Thymus (tissue), 11 donors: ENCODE results near the gene CD7. TPM values are rescaled to one million over a fixed set of nuclear protein-coding genes. Genes with fewer than 3 reads are reported as not detected.

ENCODE experiments used
- DNase-seq, 9 donors: peaks; one replicate each; pipeline ENCODE4 v3.0.0-alpha.2; 2013; ENCODE audit warnings: low spot score in 9 of 9, low read depth in 6 of 9, missing footprints in 1 of 9
- H3K27ac ChIP-seq, 2 donors: one replicate each; pipeline ENCODE4 v1.5.1; 2013; ENCODE audit warnings: control low read depth in 1 of 2, low read depth in 1 of 2, low read length in 1 of 2, mild to moderate bottlenecking in 1 of 2, moderate library complexity in 1 of 2
- H3K27me3 ChIP-seq, 2 donors: one replicate each; pipeline ENCODE4 v1.5.1; 2013; ENCODE audit warnings: low read length in 1 of 2; ENCODE audit not compliant: control insufficient read depth in 2 of 2, insufficient read depth in 1 of 2
- H3K36me3 ChIP-seq, 2 donors: one replicate each; pipeline ENCODE4 v1.5.1; 2013; ENCODE audit warnings: low read length in 1 of 2, mild to moderate bottlenecking in 1 of 2, moderate library complexity in 1 of 2; ENCODE audit not compliant: control insufficient read depth in 2 of 2, insufficient read depth in 2 of 2
- H3K4me1 ChIP-seq, 2 donors: one replicate each; pipeline ENCODE4 v1.5.1; 2013; ENCODE audit warnings: low read length in 2 of 2; ENCODE audit not compliant: control insufficient read depth in 2 of 2, insufficient read depth in 2 of 2
- H3K4me3 ChIP-seq, 2 donors: one replicate each; pipeline ENCODE4 v1.5.1; 2013; ENCODE audit warnings: low read length in 2 of 2, control low read depth in 1 of 2, mild to moderate bottlenecking in 1 of 2
- H3K9me3 ChIP-seq, 2 donors: one replicate each; pipeline ENCODE4 v1.5.1; 2013; ENCODE audit warnings: low read length in 1 of 2, mild to moderate bottlenecking in 1 of 2; ENCODE audit not compliant: control insufficient read depth in 2 of 2, insufficient read depth in 1 of 2
- WGBS: extraction: QIAGEN DNeasy Blood & Tissue Kit; methylation state at CpG from one replicate; pipeline ENCODE4 v1.1.7; 2013; 5-methylcytosine and 5-hydroxymethylcytosine counted together
- polyA plus RNA-seq: library from polyadenylated mRNA; stranded (reverse); fragments of 200-250 nt; gene quantifications from one replicate; pipeline ENCODE4 v1.2.3, GENCODE V29; 2013
- total RNA-seq: library from RNA; stranded (reverse); fragments of 120-200 nt; gene quantifications from one replicate; pipeline ENCODE4 v1.2.4, GENCODE V29; 2013
- donor health status: healthy.

CD7 gene
- total and polyA plus RNA-seq, 2 donors = 67.9 to 153 TPM

DNA sequence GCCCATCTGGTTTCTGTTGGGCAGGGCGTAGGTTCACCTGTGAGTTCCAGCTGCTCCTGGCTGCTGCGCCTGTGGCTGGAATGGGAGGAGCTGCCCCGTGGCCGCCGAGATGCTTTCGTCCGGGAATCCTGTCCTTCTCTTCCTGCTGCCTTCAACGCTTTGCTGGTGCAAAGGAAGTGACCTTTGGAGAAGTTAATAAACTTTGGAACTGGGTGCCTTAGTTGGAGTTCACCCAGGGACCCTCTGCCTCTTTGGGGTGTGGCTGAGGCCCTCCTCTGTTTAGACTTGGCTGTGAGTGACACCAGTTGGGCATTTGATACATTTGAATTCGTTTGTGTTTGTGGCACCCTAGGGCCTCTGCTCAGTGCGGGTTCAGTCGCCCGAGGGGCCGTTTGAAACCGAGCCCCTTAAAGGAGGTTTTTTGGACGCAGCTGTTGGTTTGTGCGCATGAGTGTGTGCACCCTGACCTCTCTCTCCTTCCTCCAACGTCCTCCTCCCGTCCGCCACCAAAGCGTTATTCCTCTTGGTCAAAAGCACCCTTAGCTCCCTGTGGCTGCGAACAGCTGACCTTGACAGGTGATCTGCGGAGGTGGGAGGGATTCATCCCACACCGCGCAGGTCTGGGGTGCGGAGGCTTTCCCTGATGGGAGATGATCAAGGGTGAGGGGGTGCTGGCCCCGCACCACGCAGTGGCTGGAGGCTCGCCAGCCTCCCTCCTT is 25.1 kb upstream of the CD7 start:
- Histone ChIP-seq H3K4me3 (no peak overlapping the region), H3K27ac (no peak overlapping the region), H3K36me3 (no peaks in the 10 kb centered on the region), H3K27me3 (peaks cover 0 to 9% of the 10 kb centered on the region in 2 donors), H3K4me1 (peaks cover 0 to 27% of the 10 kb centered on the region in 2 donors), H3K9me3 (peaks cover 2 to 17% of the 10 kb centered on the region in 2 donors)
- WGBS = 93% methylated on average over 28 of the region's 28 CpGs
- DNase-seq = no peak

DNA sequence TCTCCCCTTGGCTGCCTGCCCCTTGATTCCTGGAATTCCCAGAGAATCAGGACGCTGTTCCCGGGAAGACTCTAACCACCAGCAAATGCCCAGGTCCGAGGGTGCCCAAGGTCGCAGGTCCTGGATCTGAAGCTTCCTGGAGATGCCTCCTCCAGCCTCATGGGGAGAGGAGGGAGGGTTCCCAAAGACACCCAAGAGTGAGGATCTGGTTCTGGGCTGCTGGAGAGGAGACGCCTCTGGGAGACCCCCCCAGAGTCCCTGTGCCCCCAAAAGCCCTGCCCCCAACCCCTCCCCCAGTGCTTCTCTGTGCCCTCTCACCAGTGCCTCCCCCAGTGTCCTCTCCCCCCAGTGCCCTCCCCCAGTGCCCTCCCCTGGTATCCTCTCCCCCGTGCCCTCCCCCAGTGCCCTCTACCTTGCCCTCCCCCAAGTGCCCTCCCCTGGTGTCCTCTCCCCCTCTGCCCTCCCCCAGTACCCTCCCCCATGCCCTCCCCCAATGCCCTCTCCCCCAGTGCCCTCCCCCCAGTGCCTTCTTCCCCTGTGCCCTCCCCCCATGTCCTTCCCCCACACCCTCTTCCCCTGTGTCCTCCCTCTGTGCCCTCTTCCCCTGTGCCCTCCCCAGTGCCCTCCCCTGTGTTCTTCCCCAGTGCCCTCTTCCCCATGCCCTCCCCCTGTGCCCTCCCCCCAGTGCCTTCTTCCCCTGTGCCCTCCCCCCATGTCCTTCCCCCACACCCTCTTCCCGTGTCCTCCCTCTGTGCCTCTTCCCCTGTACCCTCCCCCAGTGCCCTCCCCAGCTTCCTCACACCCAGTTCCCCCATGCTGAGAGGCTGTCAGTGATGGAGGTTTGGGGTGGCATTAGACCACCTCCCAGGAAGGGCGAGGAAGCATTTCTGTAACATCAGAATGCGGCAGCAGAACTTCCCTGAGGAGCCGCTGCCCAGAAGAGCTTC is 22.5 kb upstream of the CD7 start:
- H3K4me1 ChIP-seq = peaks cover 4 to 37% of the 10 kb centered on the region in 2 donors
- 83% methylated on average over 10 of the region's 10 CpGs for WGBS
- no peaks in the 10 kb centered on the region for H3K36me3 ChIP-seq
- no peak overlapping the region for H3K4me3 ChIP-seq
- no peak overlapping the region for H3K27ac ChIP-seq
- peaks cover 2 to 17% of the 10 kb centered on the region in 2 donors for H3K9me3 ChIP-seq
- no peak for DNase-seq
- peaks cover 0 to 3% of the 10 kb centered on the region in 2 donors for H3K27me3 ChIP-seq

DNA sequence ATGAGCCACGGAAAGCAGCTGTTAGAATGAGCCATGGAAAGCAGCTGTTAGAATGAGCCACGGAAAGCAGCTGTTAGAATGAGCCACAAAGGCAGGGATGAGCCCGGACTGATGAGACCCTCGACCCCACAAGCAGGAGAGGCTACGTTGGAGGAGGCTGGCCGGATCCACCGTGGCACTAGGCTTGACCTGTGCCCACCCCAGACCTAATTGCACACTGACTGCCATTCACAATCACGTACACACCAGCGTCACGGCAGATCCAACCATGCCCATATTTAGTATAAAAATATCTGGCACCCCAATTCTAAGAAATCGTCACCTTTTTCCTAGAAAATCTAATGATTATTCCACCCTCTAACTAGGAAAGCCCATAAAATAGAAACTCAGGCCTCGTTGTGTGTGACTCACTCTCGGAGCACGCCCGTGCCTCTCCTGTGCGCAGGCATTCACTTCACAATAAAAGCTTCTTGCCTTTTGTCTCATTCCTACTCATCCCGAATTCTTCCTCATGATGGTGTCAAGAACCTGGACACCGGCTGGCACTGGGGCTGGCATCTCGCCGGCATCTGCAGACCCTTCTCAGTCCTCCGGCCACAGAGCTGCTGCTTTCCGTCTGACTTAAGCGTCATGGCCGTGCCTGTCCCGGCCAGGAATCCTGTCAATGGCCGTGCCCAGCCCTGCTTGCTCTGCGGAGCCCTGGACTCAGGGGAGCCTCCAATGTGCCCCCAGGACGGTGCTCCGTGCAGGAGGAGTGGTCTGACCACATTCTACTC is 21.6 kb upstream of the CD7 start:
- Histone ChIP-seq H3K36me3 (no peaks in the 10 kb centered on the region), H3K4me1 (peaks cover 12 to 39% of the 10 kb centered on the region in 2 donors), H3K4me3 (no peak overlapping the region), H3K27me3 (peaks cover 4 to 12% of the 10 kb centered on the region in 2 donors), H3K9me3 (peaks cover 0 to 17% of the 10 kb centered on the region in 2 donors), H3K27ac (no peak overlapping the region)
- WGBS = 79% methylated on average over 29 of the region's 29 CpGs
- no peak for DNase-seq

DNA sequence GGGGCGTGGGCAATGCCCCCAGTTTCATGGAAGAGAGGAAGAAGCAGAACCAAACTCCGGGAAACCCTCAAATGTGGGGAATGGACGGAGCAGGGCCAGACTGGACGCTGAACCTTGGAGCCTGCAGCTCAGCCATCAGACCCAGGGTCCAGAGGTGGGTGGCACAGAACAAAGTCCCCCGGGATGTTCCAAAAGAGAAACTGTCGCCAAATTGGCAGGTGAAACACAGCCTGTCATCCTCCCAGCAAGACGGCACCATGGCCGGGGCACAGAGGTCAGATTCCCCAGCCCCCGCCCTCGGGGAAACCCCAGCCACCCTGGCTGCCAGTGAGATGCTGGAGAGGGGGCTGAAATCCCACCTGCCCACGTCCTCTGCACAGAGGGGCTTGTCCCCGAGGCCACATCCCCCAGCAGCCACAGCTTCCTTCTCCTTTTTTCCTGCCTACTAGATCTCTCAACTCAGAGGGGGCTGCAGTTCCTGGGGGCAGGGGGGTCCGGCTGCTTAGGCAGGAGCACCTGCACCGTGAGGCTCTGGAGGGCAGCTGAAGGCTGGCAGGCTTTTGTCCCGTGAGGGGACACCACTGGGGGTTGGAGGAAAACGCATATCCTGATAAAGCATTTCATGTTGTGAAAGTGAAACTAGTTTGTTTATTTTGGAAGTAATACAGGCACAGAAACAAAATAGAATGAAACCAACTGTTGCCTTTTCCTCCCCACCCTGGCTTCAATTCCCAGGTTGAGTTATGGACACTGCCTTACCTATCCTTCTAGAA is 17.4 kb upstream of the CD7 start:
- peaks cover 23 to 66% of the 10 kb centered on the region in 2 donors for H3K4me1 ChIP-seq
- peak overlapping the region in 1 of 2 donors; percentile 28 for H3K27ac ChIP-seq
- 15% methylated on average over 16 of the region's 16 CpGs for WGBS
- peak overlapping the region; percentile 38 to 58 for H3K4me3 ChIP-seq
- no peaks in the 10 kb centered on the region for H3K36me3 ChIP-seq
- peaks cover 28 to 54% of the 10 kb centered on the region in 2 donors for H3K27me3 ChIP-seq
- peaks cover 0 to 10% of the 10 kb centered on the region in 2 donors for H3K9me3 ChIP-seq
- peak in 1 of 9 donors; percentile 61 for DNase-seq

DNA sequence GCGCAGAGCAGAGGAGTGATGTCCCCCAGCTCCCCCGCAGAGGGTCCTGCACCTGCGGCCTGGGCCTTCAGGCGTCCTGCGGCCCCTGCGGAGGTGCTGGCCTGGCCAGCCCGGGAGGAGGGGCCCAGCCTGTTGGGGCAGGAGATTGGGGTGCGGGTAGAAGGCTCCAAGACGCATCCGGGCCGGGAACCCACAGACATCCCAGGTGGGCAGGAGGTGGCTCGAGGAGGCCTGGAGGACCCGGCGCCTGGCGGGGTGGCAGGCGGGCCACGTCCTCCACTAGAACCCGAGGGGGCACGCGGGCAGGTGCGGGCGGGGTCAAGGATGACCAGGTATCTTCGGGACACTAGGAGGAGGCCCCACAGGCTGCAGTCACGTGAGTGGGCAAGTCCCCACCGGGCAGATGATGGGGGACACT is 16.8 kb upstream of the CD7 start:
- H3K36me3 ChIP-seq = no peaks in the 10 kb centered on the region
- H3K27ac ChIP-seq = no peak overlapping the region
- H3K9me3 ChIP-seq = peaks cover 0 to 10% of the 10 kb centered on the region in 2 donors
- H3K27me3 ChIP-seq = peaks cover 28 to 54% of the 10 kb centered on the region in 2 donors
- no peak for DNase-seq
- peak overlapping the region in 1 of 2 donors; percentile 58 for H3K4me3 ChIP-seq
- peaks cover 23 to 62% of the 10 kb centered on the region in 2 donors for H3K4me1 ChIP-seq
- WGBS = 50% methylated on average over 25 of the region's 25 CpGs

DNA sequence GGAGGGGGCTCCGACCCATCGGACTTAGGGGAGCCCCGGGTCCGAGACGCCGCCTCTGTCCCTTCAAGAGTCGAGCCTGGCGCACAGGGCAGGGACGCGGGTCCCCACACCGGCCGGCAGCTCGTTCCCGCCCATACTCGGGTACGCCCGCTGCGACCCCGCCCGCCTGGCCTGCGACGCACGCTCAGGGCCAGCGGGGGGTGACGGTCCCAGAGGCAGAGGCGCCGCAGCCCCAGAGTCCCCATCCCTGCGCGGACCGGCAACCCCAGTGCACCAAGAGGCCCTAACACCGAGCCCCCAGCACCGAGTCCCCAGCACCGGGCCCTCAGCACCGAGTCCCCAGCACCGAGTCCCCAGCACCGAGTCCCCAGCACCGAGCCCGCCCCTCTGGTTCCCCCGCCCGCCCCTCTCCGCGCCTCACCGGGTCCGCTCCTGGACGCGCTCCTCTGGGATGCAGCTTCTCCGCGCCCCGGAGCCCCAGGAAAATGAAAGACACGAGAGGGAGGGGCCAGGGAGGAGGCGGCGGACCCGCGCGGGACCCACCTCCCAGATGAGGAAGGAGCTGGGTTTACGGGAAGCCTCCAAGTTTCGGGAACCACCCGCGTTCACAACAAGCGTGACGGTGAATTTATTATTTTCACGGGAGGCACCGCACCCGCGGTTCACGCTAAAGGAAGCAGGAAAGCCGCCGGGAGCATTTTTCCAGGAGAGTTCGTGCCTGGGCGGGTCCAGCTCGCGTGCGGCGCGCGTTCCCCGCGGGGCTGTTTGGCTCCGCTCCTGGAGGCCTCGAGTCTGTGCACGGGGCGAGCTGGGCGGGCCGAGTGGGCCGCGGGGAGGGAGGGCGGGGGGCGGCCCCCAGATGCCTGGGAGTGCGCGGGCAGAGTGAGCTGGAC is 16.1 kb upstream of the CD7 start, which contains the start of gene SECTM1:
Gene SECTM1, minus strand, starts transcription at position 488 of the 893 bp plus-strand sequence. CDS start 6,526 bp downstream, outside the sequence.
- DNase-seq = no peak
- Histone ChIP-seq H3K27ac (peak within 1 kb of the TSS in 1 of 2 donors; percentile 56), H3K36me3 (no peaks in the 10 kb centered on the region), H3K4me1 (peaks cover 23 to 62% of the 10 kb centered on the region in 2 donors), H3K27me3 (peaks cover 28 to 54% of the 10 kb centered on the region in 2 donors), H3K9me3 (peaks cover 0 to 10% of the 10 kb centered on the region in 2 donors), H3K4me3 (peak within 1 kb of the TSS; percentile 38 to 58)
- 5% methylated on average over 90 of the region's 90 CpGs for WGBS

DNA sequence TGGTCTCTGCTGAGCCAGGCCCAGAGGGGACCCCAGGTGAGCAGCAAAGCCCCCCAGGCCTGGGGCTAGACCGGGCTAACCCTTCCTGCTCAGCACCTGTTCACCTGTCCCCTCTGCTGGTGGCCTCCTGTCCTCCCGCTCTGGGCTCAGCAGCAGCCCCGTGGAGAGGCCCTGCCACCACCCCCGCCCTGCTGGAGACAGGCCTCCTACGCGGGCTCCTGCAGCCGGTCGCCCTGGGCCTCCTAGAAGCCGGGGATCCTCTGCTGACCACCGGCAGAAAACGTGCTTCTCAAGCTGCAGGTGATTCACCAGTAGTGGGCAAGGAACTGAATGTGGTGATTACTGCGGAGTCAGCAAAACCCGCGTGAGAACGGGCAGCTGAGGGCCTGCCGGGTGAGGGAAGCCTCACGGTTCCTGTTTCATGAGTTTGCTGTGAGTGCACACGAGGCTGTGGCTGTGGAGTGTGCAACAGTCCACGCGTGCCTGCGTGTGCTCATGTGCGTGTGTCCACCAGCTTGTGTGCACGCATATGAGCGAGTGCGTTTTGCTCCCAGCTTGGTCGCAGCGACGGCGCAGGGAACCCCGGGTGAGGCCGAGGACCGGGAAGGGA is 15.4 kb upstream of the CD7 start:
- H3K4me3 ChIP-seq = peak overlapping the region in 1 of 2 donors; percentile 47
- no peak for DNase-seq
- peaks cover 0 to 10% of the 10 kb centered on the region in 2 donors for H3K9me3 ChIP-seq
- no peaks in the 10 kb centered on the region for H3K36me3 ChIP-seq
- H3K27ac ChIP-seq = peak overlapping the region in 1 of 2 donors; percentile 1
- peaks cover 28 to 54% of the 10 kb centered on the region in 2 donors for H3K27me3 ChIP-seq
- H3K4me1 ChIP-seq = peaks cover 23 to 56% of the 10 kb centered on the region in 2 donors
- WGBS = 22% methylated on average over 32 of the region's 32 CpGs
